ENCODE data around the gene TRIM67.

The TRIM67 gene

GRCh38 chr1:231200388-231201031 lies 38.7 kb downstream of the TRIM67 start:
- ChIA-PET POLR2A (no interaction called here), CTCF (interaction anchor here (1.6 kb wide), 1 partner anchor 18 kb away, joined by 3 read pairs; no protein-coding TSS in a partner anchor)
- no peak for DNase-seq (ENCODE audit: extremely low spot score)
- no peak for TF ChIP-seq CTCF (IDR thresholded peaks at IDR 0.05; ENCODE audit: control extremely low read depth, extremely low read depth, low read depth, missing control alignments)

DNA sequence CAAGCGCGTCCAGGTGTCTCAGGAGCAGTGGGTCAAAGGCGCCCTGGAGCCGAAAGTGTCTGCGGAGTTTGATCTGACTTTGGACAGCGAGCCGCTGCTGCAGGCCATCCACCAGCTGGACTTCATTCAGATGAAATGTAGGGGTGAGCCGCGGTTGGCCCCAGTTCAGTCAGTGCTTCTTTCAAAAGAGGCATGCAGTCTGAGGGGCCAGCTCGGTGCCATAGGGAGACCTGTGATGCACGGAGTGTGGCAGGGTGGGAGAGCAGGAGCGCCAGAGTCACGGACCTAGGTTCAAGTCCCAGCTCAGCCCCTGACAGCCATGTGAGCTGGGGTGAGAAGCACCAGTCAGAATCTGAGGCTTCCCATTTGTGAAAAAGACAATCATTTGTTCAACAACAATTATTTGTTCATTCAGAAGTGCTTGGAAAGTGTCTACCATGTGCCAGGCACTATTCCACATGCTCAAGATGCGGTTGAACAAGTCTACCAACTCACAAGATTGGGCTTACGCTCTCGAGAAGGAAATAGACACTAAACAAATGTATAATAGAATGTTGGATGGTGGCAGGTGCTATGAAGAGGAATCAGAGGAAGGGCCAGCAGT lies 39.6 kb downstream of the TRIM67 start:
- CTCF ChIA-PET, result interaction anchor here (1.6 kb wide), 1 partner anchor 19 kb away, joined by 3 read pairs; no protein-coding TSS in a partner anchor
- DNase-seq (ENCODE audit: extremely low spot score), result no peak
- POLR2A ChIA-PET, result no interaction called here
- TF ChIP-seq CTCF (IDR thresholded peaks at IDR 0.05; ENCODE audit: control extremely low read depth, extremely low read depth, low read depth, missing control alignments), result no peak

GRCh38 chr1:231201979-231202633 lies 40.2 kb downstream of the TRIM67 start:
- no peak for TF ChIP-seq CTCF (IDR thresholded peaks at IDR 0.05; ENCODE audit: control extremely low read depth, extremely low read depth, low read depth, missing control alignments)
- ChIA-PET CTCF (interaction anchor here (2.3 kb wide), 1 partner anchor 10 kb away, joined by 10 read pairs; no protein-coding TSS in a partner anchor), POLR2A (interaction anchor here (0.5 kb wide), 1 partner anchor 176 kb away, joined by 4 read pairs; no protein-coding TSS in a partner anchor)
- no peak for DNase-seq (ENCODE audit: extremely low spot score)

GRCh38 chr1:231203259-231204057 lies 41.6 kb downstream of the TRIM67 start:
- TF ChIP-seq CTCF (IDR thresholded peaks at IDR 0.05; ENCODE audit: control extremely low read depth, extremely low read depth, low read depth, missing control alignments), result no peak
- CTCF ChIA-PET, result interaction anchor here (0.9 to 2.3 kb wide), 2 partner anchors 8 to 111 kb away, joined by 3 to 10 read pairs; no protein-coding TSS in a partner anchor
- DNase-seq (ENCODE audit: extremely low spot score), result no peak
- POLR2A ChIA-PET, result no interaction called here

DNA sequence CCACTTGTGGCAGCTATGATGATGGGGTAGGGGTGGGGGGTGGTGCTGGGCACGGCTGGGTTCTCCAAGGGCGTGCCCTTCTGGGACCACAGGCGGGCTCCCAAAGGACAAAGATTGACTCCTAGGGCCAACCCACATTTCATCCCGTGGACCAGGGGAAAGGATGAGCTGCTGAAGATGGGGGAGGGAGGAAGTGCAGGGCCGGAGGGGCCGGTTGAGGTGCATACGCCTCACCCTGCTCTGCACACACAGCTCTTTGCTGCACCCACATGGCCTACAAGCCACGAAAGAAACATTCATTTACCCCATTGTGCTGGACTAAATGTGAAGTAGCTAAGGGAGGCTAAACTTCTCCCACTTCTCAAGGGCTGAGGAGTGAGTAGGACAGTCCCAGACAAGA lies 45.0 kb downstream of the TRIM67 start:
- DNase-seq (ENCODE audit: extremely low spot score), result no peak
- CTCF ChIA-PET, result interaction anchor here (0.7 to 1.7 kb wide), 4 partner anchors 8 to 563 kb away, joined by 3 to 5 read pairs (median 4); no protein-coding TSS in a partner anchor
- no peak for TF ChIP-seq CTCF (IDR thresholded peaks at IDR 0.05; ENCODE audit: control extremely low read depth, extremely low read depth, low read depth, missing control alignments)

DNA sequence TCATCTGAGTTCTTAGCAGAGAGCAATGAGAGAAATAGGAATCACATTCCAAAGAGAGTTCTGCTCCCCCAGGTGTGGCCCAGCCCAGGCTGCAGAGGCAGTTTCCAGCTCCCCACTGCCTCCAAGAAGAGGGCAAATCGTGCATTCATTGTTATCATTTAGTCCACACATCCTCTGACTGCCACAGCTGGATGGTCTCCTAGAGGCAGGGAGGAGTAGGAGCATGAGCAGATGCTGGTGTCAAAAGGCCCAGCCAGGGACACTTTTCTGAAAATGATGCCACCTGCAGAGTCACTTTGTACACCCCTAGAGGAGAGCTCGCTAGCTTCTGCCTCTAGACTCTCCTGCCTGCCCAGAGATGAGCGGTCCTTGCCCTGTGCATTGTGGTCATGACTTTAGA lies 45.6 kb downstream of the TRIM67 start:
- DNase-seq (ENCODE audit: extremely low spot score), result no peak
- POLR2A ChIA-PET, result no interaction called here
- CTCF ChIA-PET, result interaction anchor here (0.7 to 1.7 kb wide), 4 partner anchors 9 to 564 kb away, joined by 3 to 5 read pairs (median 4); no protein-coding TSS in a partner anchor
- no peak for TF ChIP-seq CTCF (IDR thresholded peaks at IDR 0.05; ENCODE audit: control extremely low read depth, extremely low read depth, low read depth, missing control alignments)

More for the DNA sequence above, 45.0 kb downstream of the TRIM67 start:
- POLR2A ChIA-PET, result no interaction called here

Measured in GM10248 (cell line).